HG03108 (cell line): ENCODE measurements around the gene CBX3.
"Not testable (repeated sequence)": the region's sequence is repeated elsewhere in the genome, so short reads cannot be mapped to it uniquely, and the experiment has no call there.

Source experiments
- ATAC-seq: cut with Tn5 transposase; IDR thresholded peaks from one replicate; pipeline ENCODE4 v1.9.1; 2021; ENCODE audit warnings: moderate library complexity; ENCODE audit not compliant: unreplicated experiment

CBX3 gene

DNA sequence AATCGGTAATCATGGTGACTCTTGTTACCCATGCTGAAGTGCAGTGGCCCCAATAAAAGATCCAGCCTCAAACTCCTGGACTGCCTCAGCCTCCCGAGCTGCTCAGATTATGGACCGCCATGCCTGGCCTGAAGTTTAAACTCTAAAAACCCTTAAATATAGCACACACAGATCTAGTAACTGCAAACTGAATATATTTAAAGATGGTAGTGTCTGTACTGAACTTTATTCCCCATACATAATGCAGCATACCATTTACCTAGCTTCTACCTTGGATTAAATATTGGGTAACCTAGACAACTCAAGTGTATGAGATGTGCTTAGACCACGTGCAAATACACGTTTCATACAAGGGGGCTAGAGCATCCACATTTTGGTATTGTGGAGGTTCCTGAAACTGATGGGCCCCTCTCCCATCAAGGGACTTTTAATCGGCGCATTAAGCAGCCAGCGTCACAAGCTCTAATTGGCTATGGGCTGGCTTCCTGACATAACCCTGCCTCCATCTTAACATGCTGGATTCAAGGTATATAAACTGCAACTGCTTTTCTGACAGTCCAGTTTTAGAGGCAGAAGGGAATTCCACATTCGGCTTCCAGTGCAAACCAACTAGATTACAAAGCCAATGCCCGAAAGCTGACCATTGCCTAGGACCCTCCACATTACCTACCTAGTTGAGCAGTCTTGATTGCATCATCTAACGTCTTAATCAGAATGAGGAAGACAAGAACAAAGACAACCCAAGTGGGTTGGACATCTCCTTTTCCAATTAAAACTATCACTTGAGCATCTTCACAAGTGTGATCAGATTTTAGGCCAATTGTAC lies 14.0 kb upstream of the CBX3 start:
- no peak for ATAC-seq

GRCh38 chr7:26188206-26188956 lies 13.2 kb upstream of the CBX3 start:
- ATAC-seq: no peak

DNA sequence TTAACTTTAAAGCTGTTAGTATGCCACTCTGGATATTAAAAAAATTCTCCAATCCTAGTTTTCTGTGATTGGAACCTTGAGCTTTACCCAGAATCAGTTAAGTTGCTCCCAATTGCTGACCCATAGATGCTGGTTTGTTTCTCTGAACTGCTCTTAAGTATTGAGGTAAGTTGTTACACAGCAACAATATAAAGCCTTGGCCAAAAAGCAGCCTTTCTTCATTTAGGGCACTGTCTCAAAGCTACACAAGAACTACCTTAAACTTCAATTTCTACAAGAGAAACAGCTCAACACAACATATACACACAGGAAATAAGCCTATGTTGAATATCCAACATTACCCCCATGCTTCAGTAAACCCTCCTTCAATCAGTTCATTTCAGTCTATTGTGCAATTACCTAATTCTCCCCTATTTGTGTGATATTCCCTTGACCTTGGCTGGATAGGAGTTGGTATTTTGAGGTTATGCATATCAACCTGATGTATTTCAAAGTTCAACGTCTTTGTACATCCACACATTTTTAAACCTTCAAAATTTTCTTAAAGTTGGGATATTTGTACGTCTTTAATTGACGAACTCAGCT lies 12.5 kb upstream of the CBX3 start:
- no peak for ATAC-seq

- ATAC-seq: no peak
These were observed 11.8 kb upstream of the CBX3 start for GRCh38 chr7:26189697-26190096.

GRCh38 chr7:26190417-26190869 lies 11.1 kb upstream of the CBX3 start:
- ATAC-seq: no peak

GRCh38 chr7:26191233-26191973 lies 10.1 kb upstream of the CBX3 start:
- ATAC-seq: no peak

GRCh38 chr7:26191974-26192479 lies 9.5 kb upstream of the CBX3 start:
- no peak for ATAC-seq

GRCh38 chr7:26192485-26193087 lies 9.0 kb upstream of the CBX3 start:
- ATAC-seq: no peak

- ATAC-seq: no peak
These were observed 7.9 kb upstream of the CBX3 start for GRCh38 chr7:26193432-26194207.

GRCh38 chr7:26194764-26195163 lies 6.8 kb upstream of the CBX3 start:
- ATAC-seq: not testable (repeated sequence)

DNA sequence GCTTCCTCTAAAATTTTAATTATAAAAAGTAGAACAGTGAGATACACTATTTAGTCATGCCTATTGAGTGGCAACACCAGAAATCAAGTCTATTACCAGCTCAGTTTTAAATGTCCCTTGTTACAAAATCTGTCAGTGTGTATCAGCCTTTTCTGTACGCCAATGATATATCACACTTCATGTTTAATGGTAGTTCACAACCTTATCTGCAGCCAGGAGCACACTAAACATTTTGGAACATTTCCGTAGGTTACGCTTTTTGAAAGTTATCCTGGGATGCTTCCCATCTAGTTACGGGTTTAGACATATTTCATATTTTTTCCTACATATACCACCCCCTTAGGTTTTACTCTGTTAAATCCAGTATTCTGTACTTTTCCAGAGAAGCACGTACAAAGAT lies 6.4 kb upstream of the CBX3 start:
- no peak for ATAC-seq

GRCh38 chr7:26195867-26196657 lies 5.5 kb upstream of the CBX3 start:
- ATAC-seq: no peak

DNA sequence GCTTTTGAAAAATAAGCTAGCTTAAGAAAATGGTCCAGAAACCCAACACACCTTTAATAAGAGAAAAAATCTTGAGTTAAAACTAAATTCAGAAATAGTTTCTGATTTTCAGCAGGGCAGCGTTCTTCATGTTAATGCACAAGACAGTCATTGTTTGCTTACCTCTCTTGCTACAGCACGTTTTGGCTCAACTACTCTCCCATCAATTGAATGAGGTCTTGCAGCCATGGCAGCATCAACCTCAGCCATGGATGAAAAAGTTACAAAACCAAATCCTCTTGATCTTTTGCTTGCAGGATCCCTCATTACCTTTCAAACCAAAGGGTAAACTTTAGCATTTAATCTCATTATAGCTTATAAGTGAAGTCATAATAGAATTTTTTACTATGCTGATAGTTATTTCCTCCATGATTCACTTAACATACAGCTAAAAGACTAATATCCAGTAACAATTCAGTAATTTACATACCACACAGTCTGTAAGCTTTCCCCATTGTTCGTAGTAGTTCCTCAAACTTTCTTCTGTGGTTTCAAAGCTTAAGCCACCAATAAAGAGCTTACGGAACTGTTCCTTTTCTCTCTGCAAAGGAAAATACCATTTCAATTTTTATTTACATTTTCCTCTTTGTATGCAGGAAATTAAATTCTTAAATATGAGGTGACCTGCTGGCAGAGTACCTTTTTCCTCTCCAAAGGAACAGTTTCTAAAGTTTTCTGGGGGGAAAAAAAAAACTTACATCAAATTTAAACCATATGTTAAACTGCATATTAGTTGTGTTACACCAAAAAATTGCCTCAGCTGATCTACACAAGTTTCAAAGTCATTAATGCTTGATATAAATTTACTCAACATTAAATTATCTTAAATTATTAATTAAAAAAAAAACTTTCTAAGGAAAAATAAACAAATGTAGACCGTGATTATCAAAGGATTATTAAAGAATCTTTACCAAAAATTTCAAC lies 4.1 kb upstream of the CBX3 start:
- no peak for ATAC-seq

GRCh38 chr7:26198133-26198780 lies 3.3 kb upstream of the CBX3 start:
- ATAC-seq: no peak

- no peak for ATAC-seq
These were observed 2.8 kb upstream of the CBX3 start for GRCh38 chr7:26198781-26199169.

DNA sequence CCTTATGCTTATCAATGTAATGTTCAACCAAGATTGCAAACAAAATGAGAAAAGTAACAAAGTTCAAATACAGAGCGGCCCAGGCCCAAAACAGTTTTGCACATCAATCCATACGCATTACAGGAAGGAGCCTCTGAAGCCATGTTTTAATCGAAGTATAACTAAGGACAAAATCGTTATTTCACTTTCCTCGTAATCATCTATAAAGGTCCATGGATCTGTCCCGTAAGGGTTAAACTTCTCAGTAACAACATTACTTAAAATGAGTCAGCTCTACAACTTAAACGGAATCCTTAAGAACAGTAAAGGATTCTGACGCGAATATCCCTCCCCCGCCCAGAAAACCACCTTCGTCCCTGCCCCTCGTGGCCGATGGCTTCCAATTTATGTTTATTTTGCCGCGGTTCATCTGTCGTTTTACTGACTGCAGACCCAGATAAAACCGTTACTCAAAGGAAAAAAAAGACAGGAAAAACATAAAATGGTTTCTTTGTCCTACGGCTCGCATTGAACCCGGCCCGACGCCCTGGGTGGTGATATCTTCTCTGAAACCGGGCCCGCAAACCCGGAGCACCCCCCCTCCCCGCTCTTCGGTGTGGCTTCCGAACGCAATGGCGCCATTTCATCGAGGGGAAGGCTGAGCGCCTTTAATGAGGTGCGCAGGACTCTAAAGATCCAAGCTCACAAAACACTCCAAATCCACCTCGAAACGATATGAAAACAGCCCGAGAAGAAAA lies 2.1 kb upstream of the CBX3 start:
- no peak for ATAC-seq

- no peak for ATAC-seq
These were observed 1.5 kb upstream of the CBX3 start for GRCh38 chr7:26200038-26200443.
